Stimulated activated CD8-positive, alpha-beta memory T cell treated with anti-CD3 and anti-CD28 coated beads, Interleukin-7, amount 100 ng/mL, for 1 hour (primary cell): Measurements from ENCODE around the gene KRT4.
"Not testable (repeated sequence)": the region's sequence is repeated elsewhere in the genome, so short reads cannot be mapped to it uniquely, and the experiment has no call there.

ENCODE experiments used
- DNase-seq, 2 donors: peaks; one replicate each; pipeline ENCODE4 v3.0.0-alpha.2; 2020; ENCODE audit warnings: low read depth in 2 of 2

Gene KRT4

GRCh38 chr12:52807544-52808470, 6.1 kb downstream of the KRT4 start:
- no peak for DNase-seq

GRCh38 chr12:52806821-52807543, 6.9 kb downstream of the KRT4 start:
- DNase-seq = no peak

- no peak for DNase-seq
Observed at GRCh38 chr12:52806169-52806811, 7.6 kb downstream of the KRT4 start.

- no peak for DNase-seq
Observed at GRCh38 chr12:52805739-52806138, 8.2 kb downstream of the KRT4 start.

GRCh38 chr12:52805000-52805399, 8.9 kb downstream of the KRT4 start:
- DNase-seq = no peak

GRCh38 chr12:52802442-52802841, 11.5 kb downstream of the KRT4 start:
- no peak for DNase-seq

GRCh38 chr12:52801773-52802172, 12.1 kb downstream of the KRT4 start:
- DNase-seq = no peak

GRCh38 chr12:52800259-52800917, 13.5 kb downstream of the KRT4 start:
- DNase-seq = no peak

GRCh38 chr12:52799505-52800211, 14.3 kb downstream of the KRT4 start:
- DNase-seq = no peak

GRCh38 chr12:52798671-52799504, 15.0 kb downstream of the KRT4 start:
- DNase-seq = no peak

- DNase-seq = no peak
Observed at GRCh38 chr12:52798003-52798670, 15.8 kb downstream of the KRT4 start.

GRCh38 chr12:52797529-52797894, 16.4 kb downstream of the KRT4 start:
- no peak for DNase-seq

- no peak for DNase-seq
Observed at GRCh38 chr12:52796839-52797528, 16.9 kb downstream of the KRT4 start.

- DNase-seq = no peak
Observed at GRCh38 chr12:52796429-52796794, 17.5 kb downstream of the KRT4 start.

- DNase-seq = no peak
Observed at GRCh38 chr12:52795694-52796428, 18.1 kb downstream of the KRT4 start, which contains the start of gene KRT3. KRT3 (minus strand) TSS chr12:52796117; CDS start chr12:52796042, 75 bp downstream.

GRCh38 chr12:52795332-52795674, 18.6 kb downstream of the KRT4 start:
- DNase-seq = not testable (repeated sequence)

- no peak for DNase-seq
Observed at GRCh38 chr12:52794479-52795331, 19.2 kb downstream of the KRT4 start.
